KOPT-K1 (cell line): ENCODE measurements around the gene KCNAB1.

Experiments
- H3K27ac ChIP-seq: fragments of 200-600 bp; sonication (generic); 2 replicates; pipeline ENCODE4 v1.5.1; 2016; ENCODE audit warnings: antibody characterized with exemption, mild to moderate bottlenecking, low read depth, low read length; ENCODE audit not compliant: poor library complexity, severe bottlenecking
- H3K36me3 ChIP-seq: fragments of 200-600 bp; sonication (generic); 2 replicates; pipeline ENCODE4 v1.5.1; 2017; ENCODE audit warnings: antibody characterized with exemption, mild to moderate bottlenecking, low read length, moderate library complexity; ENCODE audit not compliant: insufficient read depth
- H3K9me3 ChIP-seq: fragments of 200-600 bp; sonication (generic); 2 replicates; pipeline ENCODE4 v1.5.1; 2017; ENCODE audit warnings: antibody characterized with exemption, low read length, mild to moderate bottlenecking; ENCODE audit not compliant: insufficient read depth, poor library complexity, severe bottlenecking

The KCNAB1 gene

GRCh38 chr3:156406393-156406792 lies 286.0 kb downstream of the KCNAB1 start:
- Histone ChIP-seq H3K36me3 (no peaks in the 10 kb centered on the region), H3K27ac (no peak overlapping the region), H3K9me3 (no peaks in the 10 kb centered on the region)

GRCh38 chr3:156407617-156408225 lies 287.3 kb downstream of the KCNAB1 start:
- Histone ChIP-seq H3K36me3 (no peaks in the 10 kb centered on the region), H3K9me3 (no peaks in the 10 kb centered on the region), H3K27ac (no peak overlapping the region)

GRCh38 chr3:156409694-156410093 lies 289.3 kb downstream of the KCNAB1 start:
- Histone ChIP-seq H3K36me3 (no peaks in the 10 kb centered on the region), H3K9me3 (no peaks in the 10 kb centered on the region), H3K27ac (no peak overlapping the region)

- H3K36me3 ChIP-seq: no peaks in the 10 kb centered on the region
- no peaks in the 10 kb centered on the region for H3K9me3 ChIP-seq
- H3K27ac ChIP-seq: no peak overlapping the region
These were observed 292.2 kb downstream of the KCNAB1 start for GRCh38 chr3:156412600-156412999.

DNA sequence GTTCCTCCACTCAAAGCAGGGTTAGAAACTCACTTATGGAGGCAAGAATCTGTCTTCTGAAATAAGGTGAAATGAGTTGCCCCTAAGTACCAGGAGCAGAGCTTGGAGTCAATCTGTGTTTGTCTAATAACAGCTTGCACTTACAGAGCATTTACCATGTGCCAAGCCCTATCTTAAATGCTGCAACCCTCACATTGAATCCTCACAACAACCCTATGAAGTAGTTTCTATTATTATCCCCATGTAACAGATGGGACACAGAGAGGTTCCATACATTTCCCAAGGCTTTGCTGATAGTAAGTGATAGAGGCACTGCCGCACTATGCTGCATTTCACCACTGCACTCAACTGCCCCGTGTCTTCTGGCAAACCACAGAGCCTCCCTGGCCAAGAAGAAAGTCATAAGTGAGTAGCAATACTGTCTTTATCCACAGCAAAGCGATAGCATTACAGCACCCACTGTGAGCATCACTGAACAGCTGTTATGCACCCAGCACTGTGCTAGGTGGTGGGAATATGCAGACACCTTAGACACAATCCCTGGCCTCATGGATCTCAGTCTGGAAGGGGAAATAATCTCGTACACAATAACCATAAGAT lies 293.0 kb downstream of the KCNAB1 start:
- Histone ChIP-seq H3K36me3 (no peaks in the 10 kb centered on the region), H3K9me3 (no peaks in the 10 kb centered on the region), H3K27ac (no peak overlapping the region)

GRCh38 chr3:156416846-156417558 lies 296.6 kb downstream of the KCNAB1 start:
- Histone ChIP-seq H3K27ac (no peak overlapping the region), H3K9me3 (no peaks in the 10 kb centered on the region), H3K36me3 (no peaks in the 10 kb centered on the region)

DNA sequence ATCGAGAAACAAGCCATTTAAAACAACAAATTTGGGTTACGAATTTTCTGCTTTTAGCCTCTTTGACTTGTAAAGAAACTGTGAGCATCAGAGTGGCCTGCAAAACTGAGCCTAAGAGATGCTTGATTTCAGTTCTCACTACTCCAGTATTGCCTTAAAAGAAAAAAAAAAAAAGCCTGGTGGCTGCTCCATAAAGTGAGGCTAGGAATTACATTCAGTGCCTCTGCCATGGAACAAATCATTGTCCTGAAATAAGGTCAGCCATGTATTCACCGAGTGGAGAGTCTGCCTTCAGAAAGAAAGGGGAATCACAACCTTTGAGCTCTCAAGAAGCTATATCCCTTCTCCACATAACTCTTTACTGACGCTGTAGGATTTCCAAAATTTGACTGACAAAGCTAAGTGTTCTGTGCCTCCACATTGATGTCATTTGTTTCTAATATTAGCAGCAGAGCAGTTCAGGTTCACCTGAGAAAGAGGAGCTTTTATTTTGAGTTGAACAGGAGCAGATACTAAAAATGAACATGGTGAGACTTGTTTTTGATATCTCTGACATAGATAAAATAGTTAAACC lies 297.3 kb downstream of the KCNAB1 start:
- Histone ChIP-seq H3K9me3 (no peaks in the 10 kb centered on the region), H3K27ac (no peak overlapping the region), H3K36me3 (no peaks in the 10 kb centered on the region)

DNA sequence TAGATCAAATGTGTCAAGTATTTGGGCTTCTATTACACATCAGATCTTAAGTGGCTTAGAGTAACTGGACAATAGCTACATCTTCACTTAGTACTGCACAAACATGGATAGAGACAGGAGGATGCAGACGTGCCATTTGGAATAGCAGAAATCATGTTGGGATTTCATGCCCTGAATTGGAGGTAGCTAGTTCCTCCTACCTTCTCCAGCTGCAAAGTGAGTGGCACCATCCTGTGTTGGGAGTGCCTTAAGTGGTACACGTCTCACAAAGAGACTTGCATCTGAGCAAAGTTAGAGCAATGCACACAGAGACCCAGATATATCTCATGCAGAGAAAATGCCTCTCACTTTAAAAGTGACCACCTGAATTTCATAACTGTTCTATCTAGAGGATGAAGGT lies 298.1 kb downstream of the KCNAB1 start:
- H3K36me3 ChIP-seq: no peaks in the 10 kb centered on the region
- H3K27ac ChIP-seq: no peak overlapping the region
- H3K9me3 ChIP-seq: no peaks in the 10 kb centered on the region

GRCh38 chr3:156421534-156421933 lies 301.2 kb downstream of the KCNAB1 start:
- no peaks in the 10 kb centered on the region for H3K9me3 ChIP-seq
- H3K36me3 ChIP-seq: no peaks in the 10 kb centered on the region
- no peak overlapping the region for H3K27ac ChIP-seq

DNA sequence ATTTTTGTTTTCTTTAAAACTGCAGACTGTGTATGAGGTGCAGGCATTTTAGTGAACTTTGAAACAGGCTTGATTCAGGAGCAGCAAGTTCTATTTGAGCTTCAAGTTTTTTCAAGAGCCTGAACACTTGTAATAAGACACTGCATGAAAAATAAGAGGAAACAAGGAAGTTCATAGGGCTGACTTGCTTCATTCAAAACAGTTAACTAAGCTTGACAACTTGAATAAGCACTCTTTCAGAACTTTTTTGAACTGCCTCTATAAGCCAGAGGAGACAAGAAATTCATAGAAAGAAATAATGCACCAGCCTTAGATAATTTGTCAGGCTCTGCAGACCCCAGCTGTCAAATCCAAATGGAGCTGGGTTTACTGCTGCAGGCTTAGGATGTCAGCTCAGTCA lies 304.4 kb downstream of the KCNAB1 start:
- H3K9me3 ChIP-seq: no peaks in the 10 kb centered on the region
- H3K27ac ChIP-seq: no peak overlapping the region
- no peaks in the 10 kb centered on the region for H3K36me3 ChIP-seq

GRCh38 chr3:156425651-156426050 lies 305.3 kb downstream of the KCNAB1 start:
- Histone ChIP-seq H3K27ac (no peak overlapping the region), H3K9me3 (no peaks in the 10 kb centered on the region)

DNA sequence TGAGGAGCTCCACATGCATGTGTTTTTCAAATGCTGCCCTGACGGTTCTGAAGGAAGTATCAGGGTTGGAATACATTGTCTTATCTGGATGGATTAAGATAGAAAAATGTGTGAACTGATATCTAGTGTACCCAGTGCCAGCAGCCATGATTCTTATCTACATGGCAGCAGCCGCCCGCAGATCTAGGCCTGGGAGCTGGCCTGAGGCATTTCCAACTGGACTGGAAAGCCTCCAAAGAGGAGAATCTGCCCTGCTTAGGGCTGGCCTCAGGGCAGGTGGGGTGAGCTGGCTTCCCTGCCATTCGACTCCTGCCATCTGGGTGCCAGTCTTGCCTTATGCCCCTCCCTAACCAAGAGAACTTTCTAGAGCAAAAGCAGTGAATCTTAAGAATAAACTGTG lies 308.7 kb downstream of the KCNAB1 start:
- Histone ChIP-seq H3K9me3 (no peaks in the 10 kb centered on the region), H3K36me3 (no peaks in the 10 kb centered on the region), H3K27ac (no peak overlapping the region)

More at GRCh38 chr3:156425651-156426050, 305.3 kb downstream of the KCNAB1 start:
- H3K36me3 ChIP-seq: no peaks in the 10 kb centered on the region

GRCh38 chr3:156431334-156432124 lies 311.2 kb downstream of the KCNAB1 start:
- Histone ChIP-seq H3K9me3 (no peaks in the 10 kb centered on the region), H3K27ac (no peak overlapping the region), H3K36me3 (no peaks in the 10 kb centered on the region)

GRCh38 chr3:156432563-156432962 lies 312.2 kb downstream of the KCNAB1 start:
- no peaks in the 10 kb centered on the region for H3K36me3 ChIP-seq
- H3K9me3 ChIP-seq: no peaks in the 10 kb centered on the region
- H3K27ac ChIP-seq: no peak overlapping the region

DNA sequence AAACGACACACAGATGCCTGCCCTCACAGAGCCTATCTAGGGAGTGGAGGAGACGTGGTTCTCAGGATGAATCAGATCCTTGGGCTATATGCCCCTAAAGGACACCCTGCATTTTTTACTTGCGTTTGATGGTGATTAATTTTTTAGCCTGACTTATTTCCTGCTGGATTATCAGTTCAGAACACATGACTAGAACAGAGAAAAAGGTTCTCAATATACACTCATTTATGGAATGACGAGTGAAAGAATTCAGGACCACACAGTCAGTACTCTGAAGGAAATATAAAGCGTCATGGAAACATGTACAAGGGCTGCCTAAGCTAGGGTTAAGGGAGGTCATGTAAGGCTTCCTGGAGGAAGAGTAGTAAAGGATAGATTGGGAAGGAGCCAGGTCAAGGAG lies 312.8 kb downstream of the KCNAB1 start:
- Histone ChIP-seq H3K27ac (no peak overlapping the region), H3K9me3 (no peaks in the 10 kb centered on the region), H3K36me3 (no peaks in the 10 kb centered on the region)
